ENCODE measurements around the gene TUBGCP2. TPM values are rescaled to one million over a fixed set of nuclear protein-coding genes. Genes with fewer than 3 reads are reported as not detected.
"Not testable (repeated sequence)": the region's sequence is repeated elsewhere in the genome, so short reads cannot be mapped to it uniquely, and the experiment has no call there.

Gene TUBGCP2
- total RNA-seq, 6 experiments from 2014 or later: 72.5 to 80.8 (median 77.7) TPM

GRCh38 chr10:133325440-133326222 lies 17.0 kb upstream of the TUBGCP2 start:
- Mint-ChIP-seq H3K4me3 (peak overlapping the region; percentile 41; the same call in 1 of the 2 replicates), H3K36me3 (ENCODE audit: low read depth) (no peaks in the 10 kb centered on the region), H3K27ac (no peak overlapping the region), H3K4me1 (ENCODE audit: low read depth) (peaks cover 16% of the 10 kb centered on the region; the same call in 1 of the 2 replicates), H3K9me3 (peaks cover 8% of the 10 kb centered on the region; the same call in 1 of the 2 replicates), H3K27me3 (ENCODE audit: insufficient read depth) (peaks cover 16% of the 10 kb centered on the region)
- no peak for TF ChIP-seq CTCF (IDR thresholded peaks at IDR 0.05)
- DNase-seq: no peak

GRCh38 chr10:133324857-133325260 lies 16.2 kb upstream of the TUBGCP2 start:
- H3K27me3 Mint-ChIP-seq (ENCODE audit: insufficient read depth): peaks cover 16% of the 10 kb centered on the region
- no peak for TF ChIP-seq CTCF (IDR thresholded peaks at IDR 0.05)
- H3K27ac Mint-ChIP-seq: no peak overlapping the region
- H3K36me3 Mint-ChIP-seq (ENCODE audit: low read depth): no peaks in the 10 kb centered on the region
- DNase-seq: no peak
- H3K4me1 Mint-ChIP-seq (ENCODE audit: low read depth): peaks cover 14% of the 10 kb centered on the region; the same call in 1 of the 2 replicates
- no peak overlapping the region for H3K4me3 Mint-ChIP-seq
- H3K9me3 Mint-ChIP-seq: peaks cover 13% of the 10 kb centered on the region

GRCh38 chr10:133324198-133324792 lies 15.6 kb upstream of the TUBGCP2 start:
- Mint-ChIP-seq H3K27me3 (ENCODE audit: insufficient read depth) (peaks cover 14% of the 10 kb centered on the region), H3K36me3 (ENCODE audit: low read depth) (no peaks in the 10 kb centered on the region), H3K4me3 (no peak overlapping the region), H3K9me3 (peaks cover 15% of the 10 kb centered on the region), H3K27ac (no peak overlapping the region), H3K4me1 (ENCODE audit: low read depth) (peaks cover 10% of the 10 kb centered on the region)
- peak; percentile 26 for DNase-seq
- TF ChIP-seq CTCF (IDR thresholded peaks at IDR 0.05): no peak

- Mint-ChIP-seq H3K27me3 (ENCODE audit: insufficient read depth) (peaks cover 19% of the 10 kb centered on the region), H3K9me3 (peaks cover 18% of the 10 kb centered on the region)
- H3K27ac Mint-ChIP-seq; H3K4me3 Mint-ChIP-seq; H3K36me3 Mint-ChIP-seq (ENCODE audit: low read depth); DNase-seq; H3K4me1 Mint-ChIP-seq (ENCODE audit: low read depth): not testable (repeated sequence)
Measured at GRCh38 chr10:133322064-133322709, 13.5 kb upstream of the TUBGCP2 start.

GRCh38 chr10:133320852-133321422 lies 12.3 kb upstream of the TUBGCP2 start:
- H3K36me3 Mint-ChIP-seq (ENCODE audit: low read depth); H3K4me3 Mint-ChIP-seq; H3K27ac Mint-ChIP-seq; H3K4me1 Mint-ChIP-seq (ENCODE audit: low read depth); DNase-seq: not testable (repeated sequence)
- Mint-ChIP-seq H3K27me3 (ENCODE audit: insufficient read depth) (peaks cover 14% of the 10 kb centered on the region), H3K9me3 (peaks cover 18% of the 10 kb centered on the region)

GRCh38 chr10:133318494-133319127 lies 9.9 kb upstream of the TUBGCP2 start:
- Mint-ChIP-seq H3K4me1 (ENCODE audit: low read depth) (peaks cover 6% of the 10 kb centered on the region; the same call in 1 of the 2 replicates), H3K9me3 (peaks cover 18% of the 10 kb centered on the region), H3K27ac (no peak overlapping the region), H3K36me3 (ENCODE audit: low read depth) (no peaks in the 10 kb centered on the region), H3K4me3 (peak overlapping the region; percentile 60), H3K27me3 (ENCODE audit: insufficient read depth) (peaks cover 12% of the 10 kb centered on the region)
- TF ChIP-seq CTCF (IDR thresholded peaks at IDR 0.05): peak; percentile 84
- DNase-seq: no peak
